ENCODE results near the gene MARCKSL1. TPM values are rescaled to one million over a fixed set of nuclear protein-coding genes. Genes with fewer than 3 reads are reported as not detected.
A peak's percentile ranks its signal among the peaks of the same experiment; 100 is the strongest.
"Not testable (repeated sequence)": the region's sequence is repeated elsewhere in the genome, so short reads cannot be mapped to it uniquely, and the experiment has no call there.

MARCKSL1 gene
- total and polyA plus RNA-seq, 8 donors: 7.3 to 49.5 (median 16.2) TPM

DNA sequence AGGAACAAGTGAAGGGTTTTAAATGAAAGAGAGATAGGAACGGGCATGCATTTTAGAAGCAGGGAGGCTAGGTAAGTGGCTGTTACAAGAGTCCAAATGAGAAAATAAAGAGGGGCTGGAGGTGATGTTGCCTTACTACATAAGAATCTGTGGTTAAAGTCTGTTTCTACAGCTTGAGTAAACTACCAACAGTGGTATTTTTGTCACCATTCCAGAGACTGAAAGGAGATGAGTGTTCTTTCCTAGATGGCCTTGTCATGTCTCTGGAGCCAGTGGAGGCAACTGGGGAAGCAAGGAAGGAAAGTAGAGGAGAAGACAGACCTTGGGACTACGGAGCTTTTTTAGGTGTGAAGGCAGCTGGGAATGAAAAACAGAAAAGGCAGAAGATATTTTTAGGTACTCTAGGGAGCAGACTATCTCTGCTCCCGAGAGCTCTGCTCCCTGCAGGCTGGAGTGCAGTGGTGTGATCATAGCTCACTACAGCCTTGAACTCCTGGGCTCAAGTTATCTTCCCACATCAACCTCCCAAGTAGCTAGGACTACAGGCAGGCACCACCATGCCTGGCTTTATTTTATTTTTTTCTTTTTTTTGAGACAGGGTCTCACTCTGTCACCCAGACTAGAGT is 31.9 kb downstream of the MARCKSL1 start:
- Histone ChIP-seq H3K27me3 (no peaks in the 10 kb centered on the region), H3K4me3 (no peak overlapping the region), H3K9me3 (no peaks in the 10 kb centered on the region), H3K36me3 (peaks cover 0 to 28% (median 0%) of the 10 kb centered on the region in 3 donors), H3K4me1 (no peaks in the 10 kb centered on the region), H3K27ac (no peak overlapping the region)
- FAIRE-seq (no peak), ATAC-seq (no peak), DNase-seq (no peak)
- intact Hi-C loops (cut with DNase I): no loop called here
- WGBS, 2 donors: 86 to 90% methylated on average over 3 of the region's 3 CpGs
- TF ChIP-seq, protein P1, sequence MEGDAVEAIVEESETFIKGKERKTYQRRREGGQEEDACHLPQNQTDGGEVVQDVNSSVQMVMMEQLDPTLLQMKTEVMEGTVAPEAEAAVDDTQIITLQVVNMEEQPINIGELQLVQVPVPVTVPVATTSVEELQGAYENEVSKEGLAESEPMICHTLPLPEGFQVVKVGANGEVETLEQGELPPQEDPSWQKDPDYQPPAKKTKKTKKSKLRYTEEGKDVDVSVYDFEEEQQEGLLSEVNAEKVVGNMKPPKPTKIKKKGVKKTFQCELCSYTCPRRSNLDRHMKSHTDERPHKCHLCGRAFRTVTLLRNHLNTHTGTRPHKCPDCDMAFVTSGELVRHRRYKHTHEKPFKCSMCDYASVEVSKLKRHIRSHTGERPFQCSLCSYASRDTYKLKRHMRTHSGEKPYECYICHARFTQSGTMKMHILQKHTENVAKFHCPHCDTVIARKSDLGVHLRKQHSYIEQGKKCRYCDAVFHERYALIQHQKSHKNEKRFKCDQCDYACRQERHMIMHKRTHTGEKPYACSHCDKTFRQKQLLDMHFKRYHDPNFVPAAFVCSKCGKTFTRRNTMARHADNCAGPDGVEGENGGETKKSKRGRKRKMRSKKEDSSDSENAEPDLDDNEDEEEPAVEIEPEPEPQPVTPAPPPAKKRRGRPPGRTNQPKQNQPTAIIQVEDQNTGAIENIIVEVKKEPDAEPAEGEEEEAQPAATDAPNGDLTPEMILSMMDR (IDR thresholded peaks at IDR 0.05): no peak

DNA sequence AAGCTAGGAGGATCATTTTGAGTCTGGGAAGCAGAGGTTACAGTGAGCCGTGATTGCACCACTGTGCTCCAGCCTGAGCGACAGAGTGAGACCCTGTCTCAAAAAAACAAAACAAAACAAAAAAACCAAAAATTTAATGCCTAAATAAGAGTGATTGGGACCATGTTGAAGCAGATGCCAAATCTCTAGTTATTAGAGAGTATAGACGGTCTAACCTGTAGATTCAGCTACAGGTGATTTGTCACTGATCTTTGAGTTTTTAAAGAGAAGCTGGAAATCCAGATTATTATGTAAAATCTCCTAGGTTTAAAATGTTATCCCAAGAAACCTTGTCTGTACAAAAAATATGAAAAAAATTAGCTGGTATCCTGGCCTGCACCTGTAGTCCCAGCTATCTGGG is 32.7 kb downstream of the MARCKSL1 start:
- Histone ChIP-seq H3K4me1 (no peaks in the 10 kb centered on the region), H3K9me3 (no peaks in the 10 kb centered on the region), H3K36me3 (peaks cover 0 to 28% (median 0%) of the 10 kb centered on the region in 3 donors), H3K27ac (no peak overlapping the region), H3K4me3 (no peak overlapping the region), H3K27me3 (no peaks in the 10 kb centered on the region)
- 96 to 98% methylated on average over 3 of the region's 3 CpGs for WGBS, 2 donors
- FAIRE-seq (no peak), DNase-seq (no peak), ATAC-seq (no peak)
- intact Hi-C loops (cut with DNase I): no loop called here
- TF ChIP-seq, protein P1 (IDR thresholded peaks at IDR 0.05): no peak

DNA sequence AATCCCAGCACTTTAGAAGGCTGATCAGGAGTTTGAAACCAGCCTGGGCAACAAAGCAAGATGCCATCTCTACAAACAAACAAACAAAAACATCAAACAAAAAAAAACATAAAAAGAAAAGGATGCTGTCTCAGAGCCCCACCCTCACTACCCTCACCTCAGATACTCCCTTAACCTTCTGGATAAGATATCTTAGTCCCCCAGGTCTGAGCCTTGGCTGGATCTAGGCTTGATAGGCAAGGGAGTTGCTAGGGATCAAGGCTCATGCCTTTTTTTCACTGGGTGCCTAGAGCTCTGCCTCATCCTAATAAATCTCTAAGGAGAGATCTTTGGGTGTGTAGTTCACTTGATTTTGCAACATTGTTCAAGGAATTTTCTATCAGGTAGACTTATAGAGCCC is 36.7 kb downstream of the MARCKSL1 start:
- no peak for DNase-seq
- peaks cover 0 to 17% (median 0%) of the 10 kb centered on the region in 3 donors for H3K36me3 ChIP-seq
- H3K27ac ChIP-seq: no peak overlapping the region
- no peaks in the 10 kb centered on the region for H3K27me3 ChIP-seq
- ATAC-seq: no peak
- FAIRE-seq: no peak
- H3K4me3 ChIP-seq: no peak overlapping the region
- intact Hi-C loops (cut with DNase I): no loop called here
- H3K9me3 ChIP-seq: no peaks in the 10 kb centered on the region
- TF ChIP-seq, protein P1 (IDR thresholded peaks at IDR 0.05): no peak
- H3K4me1 ChIP-seq: no peaks in the 10 kb centered on the region

DNA sequence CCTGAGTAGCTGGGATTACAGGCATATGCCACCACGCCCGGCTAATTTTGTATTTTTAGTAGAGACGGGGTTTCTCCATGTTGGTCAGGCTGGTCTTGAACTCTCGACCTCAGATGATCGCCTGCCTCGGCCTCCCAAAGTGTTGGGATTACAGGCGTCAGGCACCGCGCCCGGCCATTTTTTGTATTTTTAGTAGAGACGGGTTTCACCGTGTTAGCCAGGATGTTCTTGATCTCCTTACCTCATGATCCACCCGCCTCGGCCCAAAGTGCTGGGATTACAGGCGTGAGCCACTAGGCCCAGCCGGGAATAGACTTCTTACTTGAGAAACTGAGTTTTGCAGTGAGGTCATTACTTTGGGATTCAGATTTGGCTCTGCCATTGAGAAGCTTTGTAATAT is 37.8 kb downstream of the MARCKSL1 start:
- H3K27me3 ChIP-seq; DNase-seq; H3K9me3 ChIP-seq; H3K36me3 ChIP-seq; FAIRE-seq; H3K27ac ChIP-seq; ATAC-seq; intact Hi-C loops (cut with DNase I); H3K4me1 ChIP-seq; H3K4me3 ChIP-seq: not testable (repeated sequence)
- 96 to 98% methylated on average over 16 of the region's 16 CpGs for WGBS, 2 donors

DNA sequence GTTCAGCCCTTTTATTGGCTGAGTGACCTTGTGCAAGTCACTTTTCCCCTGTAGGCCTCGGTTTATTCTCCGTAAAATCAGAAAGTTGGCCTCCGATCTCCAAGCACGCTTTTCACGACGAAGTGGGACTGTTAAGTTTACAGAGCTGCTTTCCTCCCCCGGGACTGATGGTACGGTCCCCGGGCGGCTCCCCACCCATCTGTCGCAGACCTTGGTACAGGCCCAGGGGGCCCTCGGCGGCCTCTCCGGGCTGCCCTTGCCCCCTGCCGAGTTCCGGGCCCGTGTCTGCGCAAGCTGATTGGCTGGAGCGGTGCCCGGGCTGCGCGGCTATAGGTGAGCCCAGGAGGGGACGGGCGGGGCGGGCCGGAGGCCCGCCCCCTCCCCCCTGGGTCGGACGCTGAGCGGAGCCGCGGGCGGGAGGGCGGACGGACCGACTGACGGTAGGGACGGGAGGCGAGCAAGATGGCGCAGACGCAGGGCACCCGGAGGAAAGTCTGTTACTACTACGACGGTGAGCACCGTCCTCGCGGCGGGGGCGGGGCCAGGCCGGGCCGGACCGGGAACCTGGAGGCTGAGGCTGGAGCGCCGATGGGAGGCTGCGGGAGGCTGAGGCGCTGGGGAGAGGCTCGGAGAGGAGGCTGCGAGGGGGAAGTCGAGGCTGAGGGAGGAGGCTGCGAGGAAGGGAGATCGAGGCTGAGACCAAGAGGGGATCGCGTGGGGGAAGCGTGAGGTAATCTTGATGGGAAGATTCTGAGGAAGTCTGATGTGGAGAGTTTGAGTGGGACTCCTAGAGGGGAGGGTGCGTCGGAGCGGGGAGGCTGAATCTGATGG is 44.1 kb downstream of the MARCKSL1 start, which contains the start of gene HDAC1:
TSS of gene HDAC1 (plus strand) at position 376 of the 831 bp plus-strand sequence. CDS start at position 463, 87 bp downstream.
- intact Hi-C loops (cut with DNase I): no loop called here
- Histone ChIP-seq H3K27ac (peak within 1 kb of the TSS; percentile 63 to 86 (median 79)), H3K27me3 (no peaks in the 10 kb centered on the region), H3K9me3 (no peaks in the 10 kb centered on the region), H3K4me1 (peaks cover 0 to 11% (median 7%) of the 10 kb centered on the region in 3 donors), H3K4me3 (peak within 1 kb of the TSS; percentile 47 to 84 (median 66)), H3K36me3 (no peaks in the 10 kb centered on the region)
- WGBS, 2 donors: 0% methylated on average over 57 to 67 of the region's 67 CpGs
- FAIRE-seq (no peak), DNase-seq (peak; percentile 98 to 100 (median 98)), ATAC-seq (peak; percentile 96 to 99 (median 98))
- TF ChIP-seq, protein P1 (IDR thresholded peaks at IDR 0.05): no peak
